ENCODE data around the gene CLIC4. TPM values are rescaled to one million over a fixed set of nuclear protein-coding genes. Genes with fewer than 3 reads are reported as not detected.

CLIC4 gene
- total RNA-seq, 3 donors from 2014 or later = 33.0 to 176 (median 52.4) TPM

- intact Hi-C loops (cut with DNase I, micrococcal nuclease) = no loop called here
- DNase-seq (peak in 1 of 3 donors; percentile 14), ATAC-seq (no peak)
- H3K4me3 ChIP-seq = no peak overlapping the region
- no peak for TF ChIP-seq CTCF (IDR thresholded peaks at IDR 0.05)
- no peaks in the 10 kb centered on the region for H3K9me3 ChIP-seq
- no peaks in the 10 kb centered on the region for H3K36me3 ChIP-seq (ENCODE audit: low read depth)
- H3K4me1 ChIP-seq (ENCODE audit: low read depth) = peaks cover 27% of the 10 kb centered on the region
These were observed 119.9 kb downstream of the CLIC4 start for GRCh38 chr1:24865168-24865567.

GRCh38 chr1:24865587-24865986 lies 120.3 kb downstream of the CLIC4 start:
- TF ChIP-seq CTCF (IDR thresholded peaks at IDR 0.05) = no peak
- no peak for ATAC-seq
- DNase-seq = peak in 1 of 3 donors; percentile 10
- Histone ChIP-seq H3K4me3 (no peak overlapping the region), H3K36me3 (ENCODE audit: low read depth) (no peaks in the 10 kb centered on the region), H3K4me1 (ENCODE audit: low read depth) (peaks cover 27% of the 10 kb centered on the region), H3K9me3 (no peaks in the 10 kb centered on the region)
- intact Hi-C loops (cut with DNase I, micrococcal nuclease) = no loop called here

- intact Hi-C loops (cut with DNase I, micrococcal nuclease) = no loop called here
- no peak for TF ChIP-seq CTCF (IDR thresholded peaks at IDR 0.05)
- DNase-seq (peak in 1 of 3 donors; percentile 16), ATAC-seq (peak; percentile 42)
- no peaks in the 10 kb centered on the region for H3K36me3 ChIP-seq (ENCODE audit: low read depth)
- peaks cover 22% of the 10 kb centered on the region for H3K4me1 ChIP-seq (ENCODE audit: low read depth)
- no peak overlapping the region for H3K4me3 ChIP-seq
- no peaks in the 10 kb centered on the region for H3K9me3 ChIP-seq
These were observed 121.2 kb downstream of the CLIC4 start for GRCh38 chr1:24866211-24867083.

GRCh38 chr1:24867084-24867870 lies 122.0 kb downstream of the CLIC4 start:
- Histone ChIP-seq H3K4me1 (ENCODE audit: low read depth) (peaks cover 20% of the 10 kb centered on the region), H3K36me3 (ENCODE audit: low read depth) (no peaks in the 10 kb centered on the region), H3K4me3 (no peak overlapping the region), H3K9me3 (no peaks in the 10 kb centered on the region)
- ATAC-seq = no peak
- peak in 1 of 3 donors; percentile 13 for DNase-seq
- no peak for TF ChIP-seq CTCF (IDR thresholded peaks at IDR 0.05)
- intact Hi-C loops (cut with DNase I, micrococcal nuclease) = no loop called here

GRCh38 chr1:24868016-24868875 lies 123.0 kb downstream of the CLIC4 start:
- no peak for ATAC-seq
- intact Hi-C loops (cut with DNase I, micrococcal nuclease) = no loop called here
- TF ChIP-seq CTCF (IDR thresholded peaks at IDR 0.05) = no peak
- no peaks in the 10 kb centered on the region for H3K36me3 ChIP-seq (ENCODE audit: low read depth)
- H3K4me3 ChIP-seq = no peak overlapping the region
- peak in 1 of 3 donors; percentile 24 for DNase-seq
- H3K4me1 ChIP-seq (ENCODE audit: low read depth) = peaks cover 12% of the 10 kb centered on the region
- no peaks in the 10 kb centered on the region for H3K9me3 ChIP-seq
